ENCODE results near the gene OR52E8. TPM values are rescaled to one million over a fixed set of nuclear protein-coding genes. Genes with fewer than 3 reads are reported as not detected.

Gene OR52E8
- total RNA-seq: not detected in 2 replicates

DNA sequence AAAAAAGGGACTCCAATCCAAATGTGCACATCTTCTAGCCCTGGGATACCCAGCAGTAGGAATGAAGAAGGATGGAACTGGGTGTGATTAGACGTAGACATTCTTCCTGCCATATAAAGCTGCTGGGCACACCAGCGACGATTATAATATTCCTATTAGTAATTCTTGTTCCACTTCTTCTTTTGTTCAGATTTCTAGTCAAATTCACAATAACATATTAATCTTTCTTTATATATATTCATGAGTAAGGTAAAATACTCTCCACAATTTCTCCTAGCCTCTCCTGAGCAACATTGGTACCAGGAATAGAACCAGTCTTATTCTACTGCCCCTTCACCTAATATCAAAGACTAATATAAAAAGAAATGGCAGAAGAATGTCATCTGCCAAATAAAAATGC, at the start of gene OR52E8:
TSS of gene OR52E8 (minus strand) at position 101 of the 400 bp plus-strand sequence. CDS start at position 101, 0 bp downstream.

DNA sequence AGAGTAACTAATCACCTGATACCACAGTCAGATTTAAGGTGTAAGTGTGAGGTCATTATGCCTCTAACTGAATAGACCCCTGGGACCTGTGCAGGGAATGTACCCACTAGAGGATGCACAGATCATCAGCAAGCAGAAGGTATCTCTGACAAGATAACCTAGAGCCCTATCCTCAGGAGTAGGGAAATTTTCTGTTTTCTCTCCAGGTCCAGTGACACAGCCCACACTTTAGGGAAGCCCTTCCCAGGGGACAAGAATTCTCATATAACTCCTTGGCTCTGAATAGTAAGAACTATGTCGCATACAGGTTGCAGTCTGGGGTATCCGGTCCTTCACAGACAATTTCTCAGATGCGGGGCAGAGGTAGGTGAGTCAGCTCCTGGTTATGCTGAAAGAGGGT, 35.4 kb upstream of the OR52E8 start, which contains the start of gene OR52E5:
TSS of gene OR52E5 (plus strand) at position 301 of the 400 bp plus-strand sequence. CDS start 7,569 bp downstream, outside the sequence.

DNA sequence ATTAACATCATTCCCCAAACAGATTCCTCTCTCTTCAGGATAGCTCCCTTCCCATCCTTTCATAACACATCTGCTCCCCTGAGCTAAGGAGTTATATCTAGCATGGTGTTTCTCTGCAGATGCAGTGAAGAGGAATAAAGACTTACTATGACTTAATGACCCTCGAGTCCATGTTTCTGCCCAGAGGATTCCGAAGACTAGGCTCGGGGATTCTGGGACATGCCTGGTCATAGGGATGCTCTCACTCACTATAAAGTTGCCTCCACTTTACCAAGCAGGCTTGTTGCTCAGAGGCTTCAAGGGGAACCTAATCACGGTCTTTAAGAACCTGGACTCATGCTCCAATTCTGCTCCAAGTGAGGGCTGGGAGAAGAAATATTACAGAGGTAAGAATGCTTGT, 22.8 kb upstream of the OR52E8 start, which contains the start of gene OR52E4:
TSS of gene OR52E4 (plus strand) at position 301 of the 400 bp plus-strand sequence. CDS start 3,664 bp downstream, outside the sequence.

DNA sequence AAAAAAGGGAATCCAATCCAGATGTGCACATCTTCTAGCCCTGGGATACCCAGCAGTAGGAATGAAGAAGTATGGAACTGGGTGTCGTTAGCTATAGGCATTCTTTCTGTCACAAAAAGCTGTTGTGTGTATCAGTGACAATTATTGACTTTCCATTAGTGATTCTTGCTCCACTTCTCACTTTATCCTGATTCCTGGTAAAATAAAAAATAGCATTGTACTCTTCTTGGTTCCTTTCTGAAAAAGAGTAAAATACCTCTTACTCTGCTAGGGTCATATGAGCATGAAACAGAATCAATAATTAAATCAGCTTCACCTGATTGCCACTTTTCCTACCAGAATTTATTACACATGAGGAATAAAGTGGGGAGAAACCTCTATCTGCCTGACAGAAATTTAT, 15.7 kb downstream of the OR52E8 start, which contains the start of gene OR52E6:
TSS of gene OR52E6 (minus strand) at position 101 of the 400 bp plus-strand sequence. CDS start at position 101, 0 bp downstream.

DNA sequence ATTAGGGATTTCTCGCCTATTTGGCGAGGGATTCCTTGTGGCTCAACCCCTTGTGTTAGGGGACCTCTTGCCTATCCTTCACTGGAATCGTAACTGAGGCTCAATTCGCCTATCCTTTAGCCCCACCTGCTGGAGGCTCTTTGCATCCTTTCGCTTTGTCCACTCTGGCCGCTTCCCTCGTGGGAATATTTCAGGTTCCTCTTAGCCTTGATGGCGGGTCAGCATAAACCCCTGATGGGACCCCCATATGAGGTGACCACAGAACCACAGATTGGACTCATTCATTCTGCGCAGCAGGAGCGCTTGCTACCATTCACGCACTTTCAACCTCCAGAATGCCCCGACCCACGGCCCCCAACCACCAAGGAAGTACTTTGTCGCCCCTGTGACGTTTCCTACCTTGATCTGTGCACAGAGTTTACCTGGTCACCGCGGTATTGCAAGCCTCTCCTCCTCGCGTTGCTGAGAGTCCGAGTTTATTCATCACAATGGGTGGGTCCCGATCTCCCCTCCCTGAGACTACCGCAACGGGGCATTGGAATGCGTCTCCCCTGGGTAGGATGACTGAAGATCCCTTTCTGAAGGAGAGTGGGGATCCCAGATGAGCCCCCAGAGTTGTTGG, 48.9 kb downstream of the OR52E8 start, which contains the start of gene OR52N2:
TSS of gene OR52N2 (plus strand) at position 425 of the 622 bp plus-strand sequence. CDS start 11,412 bp downstream, outside the sequence.

Other genes with a start within 250 kb of the OR52E8 start
- gene TRIM34, start 232.7 kb downstream of the OR52E8 start, total RNA-seq: 6.6 TPM in 2 replicates
- 19.7 TPM in 2 replicates for gene TRIM5, start 172.6 kb downstream of the OR52E8 start, total RNA-seq
- 52.5 and 87.9 TPM in 2 replicates for gene TRIM22, start 167.9 kb downstream of the OR52E8 start, total RNA-seq
- gene OR56B1, start 121.2 kb downstream of the OR52E8 start, total RNA-seq: not detected in 2 replicates
- not detected in 2 replicates for gene OR52N4, start 103.4 kb downstream of the OR52E8 start, total RNA-seq
- gene OR52N5, start 74.3 kb downstream of the OR52E8 start, total RNA-seq: not detected in 2 replicates
- not detected in 2 replicates for gene OR52N1, start 66.4 kb downstream of the OR52E8 start, total RNA-seq
- not detected in 2 replicates for gene OR52N2, start 48.8 kb downstream of the OR52E8 start, total RNA-seq
- not detected in 2 replicates for gene OR52E6, start 15.8 kb downstream of the OR52E8 start, total RNA-seq
- gene OR52E4, start 22.9 kb upstream of the OR52E8 start, total RNA-seq: not detected in 2 replicates
- gene OR52E5, start 35.5 kb upstream of the OR52E8 start, total RNA-seq: not detected in 2 replicates
- not detected in 2 replicates for gene OR56A3, start 84.6 kb upstream of the OR52E8 start, total RNA-seq
- not detected in 2 replicates for gene OR56A5, start 110.8 kb upstream of the OR52E8 start, total RNA-seq
- not detected in 2 replicates for gene OR52L1, start 129.3 kb upstream of the OR52E8 start, total RNA-seq
- not detected in 2 replicates for gene OR56A4, start 149.3 kb upstream of the OR52E8 start, total RNA-seq
- not detected in 2 replicates for gene OR56A1, start 173.1 kb upstream of the OR52E8 start, total RNA-seq
- not detected in 2 replicates for gene OR56B4, start 250.0 kb upstream of the OR52E8 start, total RNA-seq

Measured in cardiac ventricle fibroblast (primary cell).